Suprapubic skin (tissue), 3 donors: Measurements from ENCODE around the gene PACS2.

Experiments used
- EP300 ChIP-seq: sonication (generic); formaldehyde crosslinking; IDR thresholded peaks from one replicate; pipeline ENCODE4 v1.6.1; 2017; ENCODE audit warnings: antibody characterized with exemption
- POLR2A ChIP-seq, 2 donors: fragments of 450-650 bp; IDR thresholded peaks; one replicate each; pipeline ENCODE4 v1.6.1; 2017; ENCODE audit warnings: antibody characterized with exemption in 2 of 2, mild to moderate bottlenecking in 2 of 2, moderate library complexity in 2 of 2
- TF ChIP-seq, protein P1 (sequence below), 2 donors: fragments of 200-600 bp in 1 of 2; fragments of 450-650 bp in 1 of 2; sonication (generic) in 1 of 2; IDR thresholded peaks; one replicate each; pipeline ENCODE4 v1.5.1; 2016 to 2019; ENCODE audit warnings: antibody characterized with exemption in 2 of 2, mild to moderate bottlenecking in 1 of 2, moderate library complexity in 1 of 2

DNA sequence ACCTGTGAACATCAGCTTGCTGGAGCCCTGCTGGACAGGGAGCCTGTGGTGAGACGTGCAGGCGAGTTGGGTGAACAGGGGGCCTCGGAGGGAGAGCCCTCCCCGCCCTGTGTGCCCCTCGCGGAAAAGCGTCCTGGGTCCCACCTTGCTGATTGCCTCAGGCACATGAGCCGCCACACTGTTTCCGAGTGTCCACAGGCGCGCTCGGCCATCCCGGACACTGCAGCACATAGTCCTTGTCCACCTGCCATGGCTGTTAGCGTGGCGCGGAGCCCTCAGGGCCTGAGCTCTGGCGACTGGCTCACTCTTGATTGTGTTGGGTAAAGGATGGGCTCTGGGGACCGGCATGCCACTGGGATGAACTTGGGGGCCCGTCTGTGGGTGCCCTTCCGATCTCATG, 40.0 kb downstream of the PACS2 start:
- TF ChIP-seq, protein P1, sequence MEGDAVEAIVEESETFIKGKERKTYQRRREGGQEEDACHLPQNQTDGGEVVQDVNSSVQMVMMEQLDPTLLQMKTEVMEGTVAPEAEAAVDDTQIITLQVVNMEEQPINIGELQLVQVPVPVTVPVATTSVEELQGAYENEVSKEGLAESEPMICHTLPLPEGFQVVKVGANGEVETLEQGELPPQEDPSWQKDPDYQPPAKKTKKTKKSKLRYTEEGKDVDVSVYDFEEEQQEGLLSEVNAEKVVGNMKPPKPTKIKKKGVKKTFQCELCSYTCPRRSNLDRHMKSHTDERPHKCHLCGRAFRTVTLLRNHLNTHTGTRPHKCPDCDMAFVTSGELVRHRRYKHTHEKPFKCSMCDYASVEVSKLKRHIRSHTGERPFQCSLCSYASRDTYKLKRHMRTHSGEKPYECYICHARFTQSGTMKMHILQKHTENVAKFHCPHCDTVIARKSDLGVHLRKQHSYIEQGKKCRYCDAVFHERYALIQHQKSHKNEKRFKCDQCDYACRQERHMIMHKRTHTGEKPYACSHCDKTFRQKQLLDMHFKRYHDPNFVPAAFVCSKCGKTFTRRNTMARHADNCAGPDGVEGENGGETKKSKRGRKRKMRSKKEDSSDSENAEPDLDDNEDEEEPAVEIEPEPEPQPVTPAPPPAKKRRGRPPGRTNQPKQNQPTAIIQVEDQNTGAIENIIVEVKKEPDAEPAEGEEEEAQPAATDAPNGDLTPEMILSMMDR (IDR thresholded peaks at IDR 0.05) = no peak
- TF ChIP-seq POLR2A (IDR thresholded peaks at IDR 0.05) = no peak
- TF ChIP-seq EP300 = no peak
